Measurements from ENCODE around the gene JPT2.

DNA sequence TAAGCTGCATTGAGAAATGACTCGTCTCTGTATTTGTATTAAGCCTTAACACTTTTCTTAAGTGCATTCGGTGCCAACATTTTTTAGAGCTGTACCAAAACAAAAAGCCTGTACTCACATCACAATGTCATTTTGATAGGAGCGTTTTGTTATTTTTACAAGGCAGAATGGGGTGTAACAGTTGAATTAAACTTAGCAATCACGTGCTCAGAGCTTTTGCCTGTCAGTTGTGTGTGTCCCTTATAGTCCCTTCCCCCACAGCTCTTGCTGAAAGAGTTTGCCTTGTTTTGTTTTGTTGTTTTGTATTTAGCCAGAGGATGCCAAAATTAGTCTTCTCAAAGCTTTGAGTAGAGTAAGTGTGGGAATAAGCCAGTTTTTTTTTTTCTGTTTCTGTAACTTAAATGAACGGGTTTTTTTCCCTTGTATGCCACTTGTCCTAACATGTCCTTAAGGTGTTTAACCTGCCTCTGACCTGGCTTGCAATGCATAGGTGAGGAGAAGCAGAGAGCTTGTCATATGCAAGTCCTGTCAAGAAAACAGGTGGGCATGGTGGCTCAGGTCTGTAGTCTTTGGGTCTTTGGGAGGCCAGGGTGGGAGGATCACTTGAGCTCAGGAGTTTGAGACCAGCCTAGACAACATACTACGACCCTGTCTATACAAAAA, 23.3 kb downstream of the JPT2 start:
- no peak for TF ChIP-seq POLR2AphosphoS5 (IDR thresholded peaks at IDR 0.05)
- TF ChIP-seq, protein P1, sequence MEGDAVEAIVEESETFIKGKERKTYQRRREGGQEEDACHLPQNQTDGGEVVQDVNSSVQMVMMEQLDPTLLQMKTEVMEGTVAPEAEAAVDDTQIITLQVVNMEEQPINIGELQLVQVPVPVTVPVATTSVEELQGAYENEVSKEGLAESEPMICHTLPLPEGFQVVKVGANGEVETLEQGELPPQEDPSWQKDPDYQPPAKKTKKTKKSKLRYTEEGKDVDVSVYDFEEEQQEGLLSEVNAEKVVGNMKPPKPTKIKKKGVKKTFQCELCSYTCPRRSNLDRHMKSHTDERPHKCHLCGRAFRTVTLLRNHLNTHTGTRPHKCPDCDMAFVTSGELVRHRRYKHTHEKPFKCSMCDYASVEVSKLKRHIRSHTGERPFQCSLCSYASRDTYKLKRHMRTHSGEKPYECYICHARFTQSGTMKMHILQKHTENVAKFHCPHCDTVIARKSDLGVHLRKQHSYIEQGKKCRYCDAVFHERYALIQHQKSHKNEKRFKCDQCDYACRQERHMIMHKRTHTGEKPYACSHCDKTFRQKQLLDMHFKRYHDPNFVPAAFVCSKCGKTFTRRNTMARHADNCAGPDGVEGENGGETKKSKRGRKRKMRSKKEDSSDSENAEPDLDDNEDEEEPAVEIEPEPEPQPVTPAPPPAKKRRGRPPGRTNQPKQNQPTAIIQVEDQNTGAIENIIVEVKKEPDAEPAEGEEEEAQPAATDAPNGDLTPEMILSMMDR (IDR thresholded peaks at IDR 0.05): no peak
- TF ChIP-seq POLR2A (IDR thresholded peaks at IDR 0.05; ENCODE audit: low read depth): no peak

Data from esophagus muscularis mucosa (tissue), 3 donors.